ENCODE measurements around the gene GYS1.
"Not testable (repeated sequence)": the region's sequence is repeated elsewhere in the genome, so short reads cannot be mapped to it uniquely, and the experiment has no call there.

GYS1 gene

GRCh38 chr19:48933382-48933932 lies 59.7 kb downstream of the GYS1 start, which contains the start of gene DHDH:
TSS of gene DHDH (plus strand) at chr19:48933699. CDS start at chr19:48933722, 23 bp downstream.
- no peak for FAIRE-seq

DNA sequence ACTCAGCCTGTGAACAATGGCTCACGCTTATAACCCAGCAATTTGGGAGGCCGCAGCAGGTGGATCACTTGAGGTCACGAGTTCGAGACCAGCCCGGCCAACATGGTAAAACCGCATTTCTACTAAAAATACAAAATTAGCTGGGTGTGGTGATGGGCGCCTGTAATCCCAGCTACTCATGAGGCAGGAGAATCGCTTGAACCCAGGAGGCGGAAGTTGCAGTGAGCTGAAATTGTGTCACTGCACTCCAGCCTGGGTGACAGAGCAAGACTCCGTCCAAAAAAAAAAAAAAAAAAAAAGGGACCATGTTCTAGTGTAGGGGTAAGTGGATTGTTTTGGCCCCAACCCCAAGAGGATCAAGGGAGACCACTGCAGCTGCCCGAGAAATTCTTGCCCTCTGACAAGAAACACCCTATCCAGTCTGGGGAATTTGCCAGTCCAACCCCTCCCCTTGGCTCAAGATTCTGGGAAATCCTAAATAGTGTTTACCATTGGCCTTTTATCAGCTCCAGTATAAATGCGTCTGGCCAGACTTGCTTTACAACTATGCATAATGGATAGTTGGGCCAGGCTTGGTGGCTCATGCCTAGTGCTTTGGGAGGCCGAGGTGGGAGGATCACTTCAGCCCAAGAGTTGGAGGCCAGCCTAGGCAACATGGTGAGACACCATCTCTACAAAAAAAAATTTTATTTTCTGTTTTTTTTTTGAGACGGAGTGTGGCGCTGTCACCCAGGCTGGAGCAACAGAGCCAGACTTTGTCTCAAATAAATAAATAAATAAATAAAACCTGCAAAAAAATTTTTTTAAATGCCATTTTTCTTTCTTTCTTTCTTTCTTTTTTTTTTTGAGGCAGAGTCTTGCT lies 64.7 kb downstream of the GYS1 start:
- FAIRE-seq = no peak

DNA sequence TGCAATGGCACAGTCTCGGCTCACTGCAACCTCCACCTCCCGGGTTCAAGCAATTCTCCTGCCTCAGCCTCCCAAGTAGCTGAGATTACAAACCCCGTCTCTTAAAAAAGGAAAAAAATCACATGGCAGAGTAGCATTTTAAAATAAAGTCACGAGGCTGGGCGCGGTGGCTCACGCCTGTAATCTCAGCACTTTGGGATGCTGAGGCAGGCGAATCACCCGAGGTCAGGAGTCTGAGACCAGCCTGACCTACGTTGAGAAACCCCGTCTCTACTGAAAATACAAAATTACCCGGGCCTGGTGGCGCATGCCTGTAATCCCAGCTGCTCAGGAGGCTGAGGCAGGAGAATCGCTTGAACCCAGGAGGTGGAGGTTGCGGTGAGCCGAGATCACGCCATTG lies 65.4 kb downstream of the GYS1 start:
- FAIRE-seq = not testable (repeated sequence)

GRCh38 chr19:48926909-48927308 lies 66.2 kb downstream of the GYS1 start:
- no peak for FAIRE-seq

GRCh38 chr19:48925890-48926289 lies 67.2 kb downstream of the GYS1 start:
- not testable (repeated sequence) for FAIRE-seq

DNA sequence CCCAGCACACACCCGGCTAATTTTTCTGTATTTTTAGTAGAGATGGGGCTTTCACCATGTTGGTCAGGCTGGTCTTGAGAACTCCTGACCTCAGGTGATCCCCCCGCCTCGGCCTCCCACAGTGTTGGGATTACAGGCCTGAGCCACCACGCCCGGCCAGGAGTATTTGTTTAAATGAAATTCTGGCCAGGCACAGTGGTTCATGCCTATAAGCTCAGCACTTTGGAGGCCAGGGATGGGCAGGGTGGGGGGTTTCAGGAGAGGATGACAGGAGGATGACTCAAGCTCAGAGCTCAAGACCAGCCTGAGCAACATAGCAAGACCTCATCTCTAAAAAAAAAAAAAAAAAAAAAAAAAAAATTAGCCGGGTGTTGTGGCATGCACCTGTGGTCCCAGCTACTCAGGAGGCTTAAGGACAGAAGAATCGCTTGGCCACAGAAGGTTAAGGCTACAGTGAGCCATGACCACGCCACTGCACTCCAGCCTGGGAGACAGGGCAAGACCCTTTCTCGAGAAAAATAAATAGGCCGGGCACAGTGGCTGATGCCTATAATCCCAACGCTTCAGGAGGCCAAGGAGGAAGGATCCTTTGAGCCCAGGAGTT lies 67.8 kb downstream of the GYS1 start:
- no peak for FAIRE-seq

DNA sequence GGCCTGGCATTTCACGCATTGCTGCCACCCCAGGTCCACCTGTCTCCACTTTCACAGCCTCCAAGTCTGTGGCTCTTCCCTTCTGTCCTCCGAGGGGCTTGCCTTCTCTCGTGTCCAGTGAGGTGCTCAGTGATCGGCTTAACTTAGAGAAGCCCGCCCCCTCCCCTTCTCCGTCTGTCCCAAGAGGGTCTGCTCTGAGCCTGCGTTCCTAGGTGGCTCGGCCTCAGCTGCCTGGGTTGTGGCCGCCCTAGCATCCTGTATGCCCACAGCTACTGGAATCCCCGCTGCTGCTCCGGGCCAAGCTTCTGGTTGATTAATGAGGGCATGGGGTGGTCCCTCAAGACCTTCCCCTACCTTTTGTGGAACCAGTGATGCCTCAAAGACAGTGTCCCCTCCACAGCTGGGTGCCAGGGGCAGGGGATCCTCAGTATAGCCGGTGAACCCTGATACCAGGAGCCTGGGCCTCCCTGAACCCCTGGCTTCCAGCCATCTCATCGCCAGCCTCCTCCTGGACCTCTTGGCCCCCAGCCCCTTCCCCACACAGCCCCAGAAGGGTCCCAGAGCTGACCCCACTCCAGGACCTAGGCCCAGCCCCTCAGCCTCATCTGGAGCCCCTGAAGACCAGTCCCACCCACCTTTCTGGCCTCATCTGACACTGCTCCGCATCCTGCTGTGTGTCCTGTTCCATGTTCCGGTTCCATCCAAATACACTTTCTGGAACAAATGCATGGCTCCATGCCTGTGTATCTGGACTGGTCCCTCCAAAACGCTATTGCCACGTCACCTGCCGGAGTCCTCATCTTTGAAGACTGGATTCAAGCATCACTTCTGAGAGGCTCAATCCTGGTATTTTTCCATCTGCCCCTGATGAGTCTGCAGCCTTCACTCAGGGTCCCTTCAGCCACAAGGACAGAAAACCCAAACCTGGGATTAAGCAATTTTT lies 70.3 kb downstream of the GYS1 start:
- FAIRE-seq = no peak

GRCh38 chr19:48921721-48922500 lies 71.2 kb downstream of the GYS1 start:
- no peak for FAIRE-seq

DNA sequence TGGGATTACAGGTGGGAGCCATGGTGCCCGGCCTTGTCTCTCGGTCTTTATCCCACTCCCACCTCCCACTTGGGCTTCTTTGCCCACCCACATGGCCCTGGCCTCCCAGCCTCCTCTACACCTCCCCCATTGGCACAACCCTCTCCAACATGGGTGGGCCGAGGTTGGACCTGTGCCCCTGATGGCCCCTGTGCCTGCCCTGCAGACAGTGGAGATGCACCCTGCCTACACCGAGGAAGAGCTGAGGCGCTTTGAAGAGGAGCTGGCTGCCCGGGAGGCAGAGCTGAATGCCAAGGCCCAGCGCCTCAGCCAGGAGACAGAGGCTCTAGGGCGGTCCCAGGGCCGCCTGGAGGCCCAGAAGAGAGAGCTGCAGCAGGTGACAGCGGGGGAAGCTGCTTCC lies 72.2 kb downstream of the GYS1 start:
- FAIRE-seq = no peak

DNA sequence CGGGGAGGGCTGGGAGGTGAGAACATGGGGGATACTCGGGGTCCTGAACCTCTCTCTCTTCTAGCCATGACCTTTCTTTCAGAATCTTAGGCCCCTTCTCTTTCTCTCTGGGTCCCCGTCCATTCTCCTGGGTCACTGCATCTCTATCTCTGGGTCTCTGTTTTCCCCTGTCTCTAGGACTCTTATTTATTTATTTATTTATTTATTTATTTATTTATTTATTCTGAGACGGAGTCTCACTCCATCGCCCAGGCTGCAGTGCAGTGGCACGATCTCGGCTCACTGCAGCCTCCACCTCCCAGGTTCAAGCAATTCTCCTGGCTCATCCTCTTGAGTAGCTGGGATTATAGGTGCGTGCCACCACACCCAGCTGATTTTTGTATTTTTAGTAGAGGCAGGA lies 73.8 kb downstream of the GYS1 start:
- FAIRE-seq = not testable (repeated sequence)

- no peak for FAIRE-seq
These were observed 74.3 kb downstream of the GYS1 start for GRCh38 chr19:48918801-48919247.
